GM12875 (cell line): ENCODE results near the gene GFER.

Source experiments
- H3K4me3 ChIP-seq: one replicate; pipeline ENCODE4 v1.5.1; 2011; ENCODE audit warnings: low read depth, low read length, control low read depth
- CTCF ChIP-seq: IDR thresholded peaks from 2 replicates; pipeline ENCODE4 v1.5.1; 2011; ENCODE audit warnings: low read depth, mild to moderate bottlenecking, control low read depth, inconsistent platforms, low read length, moderate library complexity, borderline replicate concordance; ENCODE audit not compliant: insufficient read depth

Gene GFER

GRCh38 chr16:1998852-1999801 lies 15.1 kb downstream of the GFER start:
- no peak overlapping the region for H3K4me3 ChIP-seq
- no peak for TF ChIP-seq CTCF

- TF ChIP-seq CTCF, result no peak
- no peak overlapping the region for H3K4me3 ChIP-seq
Measured at GRCh38 chr16:1999866-2000514, 16.0 kb downstream of the GFER start.

GRCh38 chr16:2001035-2001434 lies 17.0 kb downstream of the GFER start:
- H3K4me3 ChIP-seq, result no peak overlapping the region
- TF ChIP-seq CTCF, result no peak

- TF ChIP-seq CTCF, result no peak
- H3K4me3 ChIP-seq, result no peak overlapping the region
Measured at GRCh38 chr16:2001456-2002355, 17.7 kb downstream of the GFER start.

- H3K4me3 ChIP-seq, result no peak overlapping the region
- no peak for TF ChIP-seq CTCF
Measured at GRCh38 chr16:2002406-2003230, 18.6 kb downstream of the GFER start.

- TF ChIP-seq CTCF, result no peak
- H3K4me3 ChIP-seq, result no peak overlapping the region
Measured at GRCh38 chr16:2003231-2003826, 19.3 kb downstream of the GFER start.
